Colonic mucosa (tissue), 4 donors: Measurements from ENCODE around the gene IQSEC1. TPM values are rescaled to one million over a fixed set of nuclear protein-coding genes. Genes with fewer than 3 reads are reported as not detected.

Source experiments
- DNase-seq: peaks from one replicate; pipeline ENCODE4 v3.0.0-alpha.2; 2020
- H3K27ac ChIP-seq: fragments of 200-600 bp; one replicate; pipeline ENCODE4 v1.8.0; 2021
- H3K27me3 ChIP-seq: fragments of 200-600 bp; one replicate; pipeline ENCODE4 v1.8.0; 2021
- H3K36me3 ChIP-seq: fragments of 200-600 bp; one replicate; pipeline ENCODE4 v1.8.0; 2021
- H3K4me1 ChIP-seq: fragments of 200-600 bp; one replicate; pipeline ENCODE4 v1.8.0; 2021; ENCODE audit warnings: mild to moderate bottlenecking
- H3K4me3 ChIP-seq: fragments of 200-600 bp; one replicate; pipeline ENCODE4 v1.8.0; 2021
- H3K9ac ChIP-seq, 2 donors: one replicate each; pipeline ENCODE4 v1.7.0; 2013; ENCODE audit warnings: control low read depth in 2 of 2, low read depth in 2 of 2, low read length in 2 of 2
- H3K9me3 ChIP-seq: fragments of 200-600 bp; one replicate; pipeline ENCODE4 v1.8.0; 2021
- CTCF ChIP-seq: fragments of 200-600 bp; IDR thresholded peaks from one replicate; pipeline ENCODE4 v1.8.0; 2022; ENCODE audit warnings: antibody characterized with exemption, mild to moderate bottlenecking
- intact Hi-C: fragments of 100-400 bp; cut with DNase I; formaldehyde crosslinking; loops from one replicate; pipeline ENCODE4 v1.14.1; 2022
- total RNA-seq, 2 donors: library from RNA; stranded (reverse); fragmentation: NEBNext Ultra II Directional in 1 of 2; extraction: Animal tissue kit (Norgen Biotek cat#: 25700) in 1 of 2; gene quantifications; one replicate each; pipeline ENCODE4 v1.2.1, GENCODE V29; 2021
- donor health status: healthy.
- donor health status: DM: no; HTN: no; CAD: no.
- donor health status: DM: no; HTN: no; CAD: no.

IQSEC1 gene
- total RNA-seq, 2 donors from 2014 or later = 14.8 to 19.2 TPM

GRCh38 chr3:13020159-13020750 is 53.0 kb downstream of the IQSEC1 start:
- DNase-seq = no peak
- Histone ChIP-seq H3K27me3 (no peaks in the 10 kb centered on the region), H3K4me1 (no peaks in the 10 kb centered on the region), H3K27ac (no peak overlapping the region), H3K9me3 (no peaks in the 10 kb centered on the region), H3K9ac (no peak overlapping the region), H3K4me3 (no peak overlapping the region), H3K36me3 (no peaks in the 10 kb centered on the region)
- no peak for TF ChIP-seq CTCF
- intact Hi-C loops = no loop called here

GRCh38 chr3:13019243-13020095 is 53.8 kb downstream of the IQSEC1 start:
- H3K9me3 ChIP-seq = no peaks in the 10 kb centered on the region
- no peak overlapping the region for H3K27ac ChIP-seq
- H3K36me3 ChIP-seq = no peaks in the 10 kb centered on the region
- H3K4me3 ChIP-seq = no peak overlapping the region
- TF ChIP-seq CTCF = no peak
- no peaks in the 10 kb centered on the region for H3K4me1 ChIP-seq
- H3K27me3 ChIP-seq = no peaks in the 10 kb centered on the region
- peak overlapping the region in 1 of 2 donors; percentile 45 for H3K9ac ChIP-seq
- intact Hi-C loops = no loop called here
- DNase-seq = no peak

- no peak overlapping the region for H3K27ac ChIP-seq
These were observed 54.5 kb downstream of the IQSEC1 start for GRCh38 chr3:13018561-13019242.

GRCh38 chr3:13018043-13018451 is 55.2 kb downstream of the IQSEC1 start:
- Histone ChIP-seq H3K9ac (peak overlapping the region in 1 of 2 donors; percentile 4), H3K9me3 (no peaks in the 10 kb centered on the region), H3K36me3 (no peaks in the 10 kb centered on the region), H3K4me1 (no peaks in the 10 kb centered on the region), H3K4me3 (no peak overlapping the region), H3K27ac (no peak overlapping the region), H3K27me3 (no peaks in the 10 kb centered on the region)
- no peak for TF ChIP-seq CTCF
- DNase-seq = no peak
- intact Hi-C loops = no loop called here

More at GRCh38 chr3:13018561-13019242, 54.5 kb downstream of the IQSEC1 start:
- H3K9me3 ChIP-seq = no peaks in the 10 kb centered on the region
- DNase-seq = no peak
- H3K9ac ChIP-seq = peak overlapping the region in 1 of 2 donors; percentile 45
- H3K4me1 ChIP-seq = no peaks in the 10 kb centered on the region
- no peak for TF ChIP-seq CTCF
- H3K27me3 ChIP-seq = no peaks in the 10 kb centered on the region
- H3K4me3 ChIP-seq = no peak overlapping the region
- H3K36me3 ChIP-seq = no peaks in the 10 kb centered on the region
- intact Hi-C loops = no loop called here

- H3K36me3 ChIP-seq = no peaks in the 10 kb centered on the region
- no peak for DNase-seq
- TF ChIP-seq CTCF = no peak
- H3K9me3 ChIP-seq = no peaks in the 10 kb centered on the region
- no peak overlapping the region for H3K27ac ChIP-seq
- no peaks in the 10 kb centered on the region for H3K4me1 ChIP-seq
- H3K27me3 ChIP-seq = no peaks in the 10 kb centered on the region
- peak overlapping the region in 1 of 2 donors; percentile 4 for H3K9ac ChIP-seq
- no peak overlapping the region for H3K4me3 ChIP-seq
- intact Hi-C loops = no loop called here
These were observed 55.7 kb downstream of the IQSEC1 start for GRCh38 chr3:13017361-13018042.
